ENCODE measurements around the gene MRPS6. TPM values are rescaled to one million over a fixed set of nuclear protein-coding genes. Genes with fewer than 3 reads are reported as not detected.

The MRPS6 gene
- 100 to 1,000 TPM in 1 of 2 experiments, 10 to 100 TPM in 1; 82.9 to 124 TPM for total RNA-seq

GRCh38 chr21:34073032-34073748, at the start of gene MRPS6, which contains the start of gene SLC5A3:
Gene MRPS6, plus strand, starts transcription at chr21:34073578. Its CDS starts 123 bp downstream, at chr21:34073701.
Gene SLC5A3, plus strand, starts transcription at chr21:34073578. Its CDS starts 21,621 bp downstream, at chr21:34095199.
- Mint-ChIP-seq H3K36me3 (peaks cover 33% of the 10 kb centered on the region), H3K4me3 (peak within 1 kb of the TSS; percentile 90), H3K4me1 (peaks cover 37% of the 10 kb centered on the region), H3K27me3 (peaks cover 5% of the 10 kb centered on the region), H3K27ac (peak within 1 kb of the TSS; percentile 72), H3K9me3 (ENCODE audit: low read depth) (no peaks in the 10 kb centered on the region)
- peak; percentile 80 for ATAC-seq
- DNase-seq = peak; percentile 79
- CTCF ChIA-PET = interaction anchor here (0.9 to 4.7 kb wide), 11 partner anchors 8 to 274 kb away, joined by 3 to 39 read pairs (median 3); no protein-coding TSS in a partner anchor

GRCh38 chr21:34023691-34024373, 49.5 kb upstream of the MRPS6 start:
- CTCF ChIA-PET = interaction anchor here (0.7 to 1.4 kb wide), 3 partner anchors 12 to 40 kb away, joined by 3 read pairs; no protein-coding TSS in a partner anchor
- Mint-ChIP-seq H3K27me3 (no peaks in the 10 kb centered on the region), H3K36me3 (peaks cover 26% of the 10 kb centered on the region), H3K9me3 (ENCODE audit: low read depth) (no peaks in the 10 kb centered on the region), H3K27ac (no peak overlapping the region), H3K4me1 (peaks cover 29% of the 10 kb centered on the region), H3K4me3 (no peak overlapping the region)
- DNase-seq (no peak), ATAC-seq (peak; percentile 27)

GRCh38 chr21:34024374-34024693, 49.0 kb upstream of the MRPS6 start:
- Mint-ChIP-seq H3K9me3 (ENCODE audit: low read depth) (peaks cover 2% of the 10 kb centered on the region), H3K27me3 (no peaks in the 10 kb centered on the region), H3K4me1 (peaks cover 27% of the 10 kb centered on the region), H3K4me3 (no peak overlapping the region), H3K36me3 (peaks cover 23% of the 10 kb centered on the region), H3K27ac (no peak overlapping the region)
- DNase-seq (no peak), ATAC-seq (no peak)
- CTCF ChIA-PET = interaction anchor here (1.1 to 1.4 kb wide), 4 partner anchors 11 to 100 kb away, joined by 3 to 4 read pairs (median 3); no protein-coding TSS in a partner anchor

- ATAC-seq = no peak
- H3K4me3 Mint-ChIP-seq = no peak overlapping the region
- peaks cover 7% of the 10 kb centered on the region for H3K36me3 Mint-ChIP-seq
- no peaks in the 10 kb centered on the region for H3K27me3 Mint-ChIP-seq
- peak; percentile 16 for DNase-seq
- H3K4me1 Mint-ChIP-seq = peaks cover 29% of the 10 kb centered on the region
- H3K9me3 Mint-ChIP-seq (ENCODE audit: low read depth) = peaks cover 5% of the 10 kb centered on the region
- no peak overlapping the region for H3K27ac Mint-ChIP-seq
- CTCF ChIA-PET = no interaction called here
These were observed 45.5 kb upstream of the MRPS6 start for GRCh38 chr21:34027721-34028461.

- ATAC-seq (peak; percentile 97), DNase-seq (peak; percentile 74)
- CTCF ChIA-PET = interaction anchor here (0.6 kb wide), 1 partner anchor 415 kb away, joined by 3 read pairs; no protein-coding TSS in a partner anchor
- Mint-ChIP-seq H3K27ac (peak overlapping the region; percentile 78), H3K9me3 (ENCODE audit: low read depth) (peaks cover 5% of the 10 kb centered on the region), H3K4me1 (peaks cover 31% of the 10 kb centered on the region), H3K4me3 (peak overlapping the region; percentile 10), H3K27me3 (no peaks in the 10 kb centered on the region), H3K36me3 (peaks cover 7% of the 10 kb centered on the region)
These were observed 43.4 kb upstream of the MRPS6 start for GRCh38 chr21:34029743-34030528.

GRCh38 chr21:34031835-34032370, 41.5 kb upstream of the MRPS6 start:
- CTCF ChIA-PET = no interaction called here
- peaks cover 9% of the 10 kb centered on the region for H3K36me3 Mint-ChIP-seq
- DNase-seq (peak; percentile 44), ATAC-seq (peak; percentile 41)
- no peaks in the 10 kb centered on the region for H3K27me3 Mint-ChIP-seq
- H3K4me1 Mint-ChIP-seq = peaks cover 31% of the 10 kb centered on the region
- H3K27ac Mint-ChIP-seq = peak overlapping the region; percentile 70
- peak overlapping the region; percentile 1 for H3K4me3 Mint-ChIP-seq
- peaks cover 5% of the 10 kb centered on the region for H3K9me3 Mint-ChIP-seq (ENCODE audit: low read depth)

GRCh38 chr21:34034369-34035014, 38.9 kb upstream of the MRPS6 start:
- Mint-ChIP-seq H3K27ac (no peak overlapping the region), H3K4me1 (peaks cover 28% of the 10 kb centered on the region), H3K36me3 (peaks cover 7% of the 10 kb centered on the region), H3K4me3 (no peak overlapping the region), H3K27me3 (no peaks in the 10 kb centered on the region), H3K9me3 (ENCODE audit: low read depth) (peaks cover 5% of the 10 kb centered on the region)
- CTCF ChIA-PET = no interaction called here
- DNase-seq (no peak), ATAC-seq (no peak)

GRCh38 chr21:34035619-34036354, 37.6 kb upstream of the MRPS6 start:
- CTCF ChIA-PET = interaction anchor here (1.0 kb wide), 1 partner anchor 12 kb away, joined by 3 read pairs; no protein-coding TSS in a partner anchor
- peaks cover 8% of the 10 kb centered on the region for H3K36me3 Mint-ChIP-seq
- no peaks in the 10 kb centered on the region for H3K27me3 Mint-ChIP-seq
- H3K9me3 Mint-ChIP-seq (ENCODE audit: low read depth) = peaks cover 5% of the 10 kb centered on the region
- no peak for ATAC-seq
- H3K27ac Mint-ChIP-seq = no peak overlapping the region
- peaks cover 19% of the 10 kb centered on the region for H3K4me1 Mint-ChIP-seq
- no peak for DNase-seq
- no peak overlapping the region for H3K4me3 Mint-ChIP-seq

- no peak overlapping the region for H3K4me3 Mint-ChIP-seq
- CTCF ChIA-PET = no interaction called here
- peaks cover 2% of the 10 kb centered on the region for H3K9me3 Mint-ChIP-seq (ENCODE audit: low read depth)
- no peak for DNase-seq
- peaks cover 8% of the 10 kb centered on the region for H3K36me3 Mint-ChIP-seq
- no peaks in the 10 kb centered on the region for H3K27me3 Mint-ChIP-seq
- ATAC-seq = no peak
- H3K27ac Mint-ChIP-seq = no peak overlapping the region
- peaks cover 9% of the 10 kb centered on the region for H3K4me1 Mint-ChIP-seq
These were observed 36.2 kb upstream of the MRPS6 start for GRCh38 chr21:34037009-34037795.

GRCh38 chr21:34039678-34040382, 33.5 kb upstream of the MRPS6 start:
- DNase-seq = no peak
- no peak overlapping the region for H3K4me3 Mint-ChIP-seq
- H3K9me3 Mint-ChIP-seq (ENCODE audit: low read depth) = peaks cover 2% of the 10 kb centered on the region
- CTCF ChIA-PET = interaction anchor here (1.1 to 1.9 kb wide), 2 partner anchors 17 to 53 kb away, joined by 3 to 4 read pairs; no protein-coding TSS in a partner anchor
- H3K4me1 Mint-ChIP-seq = no peaks in the 10 kb centered on the region
- peaks cover 10% of the 10 kb centered on the region for H3K36me3 Mint-ChIP-seq
- no peak overlapping the region for H3K27ac Mint-ChIP-seq
- H3K27me3 Mint-ChIP-seq = no peaks in the 10 kb centered on the region
- no peak for ATAC-seq

- ATAC-seq = no peak
These were observed 30.6 kb upstream of the MRPS6 start for GRCh38 chr21:34042735-34043134.

More at GRCh38 chr21:34042735-34043134, 30.6 kb upstream of the MRPS6 start:
- H3K27me3 Mint-ChIP-seq = no peaks in the 10 kb centered on the region
- peaks cover 2% of the 10 kb centered on the region for H3K9me3 Mint-ChIP-seq (ENCODE audit: low read depth)
- peaks cover 6% of the 10 kb centered on the region for H3K36me3 Mint-ChIP-seq
- H3K4me1 Mint-ChIP-seq = peaks cover 8% of the 10 kb centered on the region
- CTCF ChIA-PET = no interaction called here
- no peak overlapping the region for H3K4me3 Mint-ChIP-seq
- no peak for DNase-seq
- H3K27ac Mint-ChIP-seq = no peak overlapping the region
